PC-3 (cell line): Measurements from ENCODE around the gene DCAKD.

Experiments
- CTCF ChIP-seq: fragments of 300-600 bp; sonication (generic); conservative IDR thresholded peaks from 2 replicates; pipeline ENCODE4 v1.5.1; 2017; ENCODE audit warnings: antibody characterized with exemption, low read depth, mild to moderate bottlenecking, low read length
- EZH2 ChIP-seq: fragments of 300-600 bp; sonication (generic); IDR thresholded peaks from one replicate; pipeline ENCODE4 v1.6.1; 2017; ENCODE audit warnings: antibody characterized with exemption, mild to moderate bottlenecking, low read length; ENCODE audit not compliant: unreplicated experiment
- EZH2phosphoT487 ChIP-seq: fragments of 300-600 bp; sonication (generic); IDR thresholded peaks from 2 replicates; pipeline ENCODE4 v1.6.1; 2018; ENCODE audit warnings: mild to moderate bottlenecking, antibody characterized with exemption, low read length, borderline replicate concordance

DNA sequence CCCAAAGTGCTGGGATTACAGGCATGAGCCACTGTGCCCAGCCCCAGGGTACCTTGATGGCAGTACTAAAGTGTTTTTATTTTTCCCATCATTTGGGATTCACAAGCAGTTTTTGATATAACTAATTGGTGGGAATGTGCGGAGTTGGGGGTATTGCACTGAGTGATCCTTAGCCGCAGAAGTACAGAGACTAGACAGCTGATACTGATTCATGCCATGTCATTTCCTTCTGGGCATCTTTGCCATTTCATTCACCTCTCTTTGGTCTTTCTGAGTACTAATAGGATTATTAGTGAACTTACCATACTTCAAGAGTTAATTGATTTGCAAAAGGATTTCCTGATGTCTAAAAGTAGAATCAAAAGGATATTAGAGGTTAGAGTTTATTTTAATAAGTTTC lies 19.4 kb upstream of the DCAKD start:
- TF ChIP-seq CTCF (no peak), EZH2 (no peak), EZH2phosphoT487 (no peak)
